HG03103 (cell line): Measurements from ENCODE around the gene FAM3D.
"Not testable (repeated sequence)": the region's sequence is repeated elsewhere in the genome, so short reads cannot be mapped to it uniquely, and the experiment has no call there.

Experiments
- ATAC-seq: cut with Tn5 transposase; IDR thresholded peaks from one replicate; pipeline ENCODE4 v1.9.1; 2021; ENCODE audit warnings: low read depth; ENCODE audit not compliant: unreplicated experiment

Gene FAM3D

GRCh38 chr3:58666683-58667082, at the start of gene FAM3D:
FAM3D (minus strand) TSS chr3:58666774; CDS start chr3:58655563, 11,211 bp downstream.
- ATAC-seq: no peak

GRCh38 chr3:58713715-58714401, 47.3 kb upstream of the FAM3D start:
- ATAC-seq: no peak

- ATAC-seq: no peak
Measured at GRCh38 chr3:58711871-58712270, 45.3 kb upstream of the FAM3D start.

GRCh38 chr3:58708983-58709382, 42.4 kb upstream of the FAM3D start:
- not testable (repeated sequence) for ATAC-seq

- no peak for ATAC-seq
Measured at GRCh38 chr3:58708116-58708791, 41.7 kb upstream of the FAM3D start.

GRCh38 chr3:58707390-58707930, 40.9 kb upstream of the FAM3D start:
- ATAC-seq: no peak

GRCh38 chr3:58706395-58707167, 40.0 kb upstream of the FAM3D start:
- ATAC-seq: no peak

GRCh38 chr3:58704745-58705144, 38.2 kb upstream of the FAM3D start:
- ATAC-seq: no peak

GRCh38 chr3:58704304-58704703, 37.7 kb upstream of the FAM3D start:
- not testable (repeated sequence) for ATAC-seq

GRCh38 chr3:58698246-58698645, 31.7 kb upstream of the FAM3D start:
- ATAC-seq: no peak

- no peak for ATAC-seq
Measured at GRCh38 chr3:58697561-58697960, 31.0 kb upstream of the FAM3D start.

- ATAC-seq: not testable (repeated sequence)
Measured at GRCh38 chr3:58696813-58697212, 30.2 kb upstream of the FAM3D start.

GRCh38 chr3:58696093-58696492, 29.5 kb upstream of the FAM3D start:
- ATAC-seq: no peak

- not testable (repeated sequence) for ATAC-seq
Measured at GRCh38 chr3:58695284-58695683, 28.7 kb upstream of the FAM3D start.

- peak; percentile 48 for ATAC-seq
Measured at GRCh38 chr3:58693940-58694850, 27.6 kb upstream of the FAM3D start.

GRCh38 chr3:58692484-58692883, 25.9 kb upstream of the FAM3D start:
- ATAC-seq: no peak

- no peak for ATAC-seq
Measured at GRCh38 chr3:58691997-58692396, 25.4 kb upstream of the FAM3D start.

GRCh38 chr3:58690490-58690889, 23.9 kb upstream of the FAM3D start:
- ATAC-seq: no peak

- ATAC-seq: no peak
Measured at GRCh38 chr3:58688574-58688973, 22.0 kb upstream of the FAM3D start.

GRCh38 chr3:58686847-58687246, 20.3 kb upstream of the FAM3D start:
- no peak for ATAC-seq
